Mammary microvascular endothelial cell (primary cell): Measurements from ENCODE around the gene SAPCD1. TPM values are rescaled to one million over a fixed set of nuclear protein-coding genes. Genes with fewer than 3 reads are reported as not detected.

Source experiments
- total RNA-seq: library from RNA; depleted of rRNA; stranded (reverse); fragments of >200 nt; gene quantifications from 2 replicates; pipeline ENCODE4 v1.2.3, GENCODE V29; 2015

SAPCD1 gene
- 0.67 and 1.7 TPM in 2 replicates for total RNA-seq

DNA sequence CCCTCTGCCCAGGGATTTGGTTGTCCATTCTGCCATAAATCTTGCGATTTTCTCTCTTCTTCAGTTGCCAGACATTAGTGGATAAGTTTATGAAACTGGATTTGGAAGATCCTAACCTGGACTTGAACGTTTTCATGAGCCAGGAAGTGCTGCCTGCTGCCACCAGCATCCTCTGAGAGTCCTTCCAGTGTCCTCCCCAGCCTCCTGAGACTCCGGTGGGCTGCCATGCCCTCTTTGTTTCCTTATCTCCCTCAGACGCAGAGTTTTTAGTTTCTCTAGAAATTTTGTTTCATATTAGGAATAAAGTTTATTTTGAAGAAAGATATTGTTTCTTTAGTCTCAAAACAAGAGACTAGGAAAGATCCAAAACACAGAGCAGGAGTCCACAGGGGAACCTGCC is at the start of gene SAPCD1:
TSS of gene SAPCD1 (plus strand) at position 301 of the 400 bp plus-strand sequence. CDS start 399 bp downstream, outside the sequence.

DNA sequence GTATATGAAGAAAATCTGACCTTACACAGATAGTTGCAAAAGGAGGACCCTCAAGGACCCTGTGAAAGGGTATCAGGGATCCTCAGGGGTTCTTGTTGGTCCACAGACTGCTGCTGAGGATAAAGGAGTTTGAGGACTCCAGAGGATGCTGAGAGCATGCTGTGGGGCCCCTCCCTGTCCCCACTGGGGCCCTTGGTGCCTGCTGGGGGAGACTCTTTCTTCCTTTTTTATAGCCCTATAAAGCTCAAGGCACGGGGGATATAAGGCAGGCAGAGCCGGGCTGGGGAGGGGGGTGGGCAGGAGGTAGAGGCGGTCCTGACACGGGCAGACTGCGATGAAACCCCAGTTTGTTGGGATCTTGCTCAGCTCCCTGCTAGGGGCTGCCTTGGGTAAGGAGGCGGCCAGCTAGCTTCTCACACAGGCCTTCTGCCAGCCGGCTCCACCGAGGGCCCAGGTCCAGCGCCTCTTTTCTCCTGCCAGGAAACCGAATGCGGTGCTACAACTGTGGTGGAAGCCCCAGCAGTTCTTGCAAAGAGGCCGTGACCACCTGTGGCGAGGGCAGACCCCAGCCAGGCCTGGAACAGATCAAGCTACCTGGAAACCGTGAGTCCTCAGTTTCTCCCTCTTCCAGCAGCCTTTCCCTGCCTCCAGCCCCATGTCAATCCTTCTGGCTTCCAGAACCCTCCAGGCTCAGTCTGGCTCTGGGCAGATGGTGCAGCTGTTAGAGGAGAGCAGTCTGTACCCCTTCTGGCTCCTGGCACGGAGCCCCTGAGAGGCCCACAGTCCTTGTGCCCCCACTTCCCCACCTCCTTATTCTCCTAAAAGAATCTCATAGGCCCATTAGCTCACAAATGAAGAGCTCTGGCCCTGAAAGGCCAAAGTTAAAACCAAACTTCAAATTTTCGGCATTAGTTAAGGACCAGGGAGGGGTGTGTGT is 47.2 kb upstream of the SAPCD1 start, which contains the start of gene LY6G6D:
TSS of gene LY6G6D (plus strand) at position 327 of the 937 bp plus-strand sequence. CDS start at position 335, 8 bp downstream.

DNA sequence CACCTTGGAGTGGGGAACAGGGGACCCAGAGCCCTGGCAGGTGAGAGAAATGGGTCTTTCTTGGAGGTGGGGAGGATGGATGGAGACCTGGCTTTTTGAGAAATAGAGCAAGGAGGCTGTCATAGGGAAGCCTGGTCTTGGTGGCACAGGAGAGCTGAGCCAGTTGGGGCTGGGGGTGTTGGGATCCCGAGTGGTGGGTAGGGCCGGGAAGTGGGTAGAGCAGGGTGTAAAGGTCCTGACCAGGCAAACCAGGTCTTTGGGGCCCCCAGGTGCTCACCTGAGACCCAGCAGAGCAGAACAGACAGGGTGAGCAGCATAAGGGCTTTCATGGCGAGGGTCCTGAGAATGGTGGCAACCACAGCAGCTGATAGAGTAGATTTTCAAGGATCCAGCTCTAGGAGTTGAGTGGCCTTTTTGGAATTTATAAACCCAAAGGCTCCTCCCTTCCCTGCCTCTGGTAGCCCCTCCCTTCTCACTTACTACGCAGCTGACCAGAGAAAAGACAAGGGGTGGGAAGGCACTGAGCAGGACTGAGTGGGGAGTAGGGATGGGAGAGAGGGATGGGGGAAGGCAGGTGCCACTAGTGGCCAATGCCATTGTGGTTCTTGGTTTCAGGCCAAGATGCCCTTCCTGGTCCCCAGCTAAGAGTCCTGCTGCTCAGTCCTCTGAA is 41.0 kb upstream of the SAPCD1 start, which contains the start of gene LY6G6C:
TSS of gene LY6G6C (minus strand) at position 396 of the 670 bp plus-strand sequence. CDS start at position 329, 67 bp downstream.

DNA sequence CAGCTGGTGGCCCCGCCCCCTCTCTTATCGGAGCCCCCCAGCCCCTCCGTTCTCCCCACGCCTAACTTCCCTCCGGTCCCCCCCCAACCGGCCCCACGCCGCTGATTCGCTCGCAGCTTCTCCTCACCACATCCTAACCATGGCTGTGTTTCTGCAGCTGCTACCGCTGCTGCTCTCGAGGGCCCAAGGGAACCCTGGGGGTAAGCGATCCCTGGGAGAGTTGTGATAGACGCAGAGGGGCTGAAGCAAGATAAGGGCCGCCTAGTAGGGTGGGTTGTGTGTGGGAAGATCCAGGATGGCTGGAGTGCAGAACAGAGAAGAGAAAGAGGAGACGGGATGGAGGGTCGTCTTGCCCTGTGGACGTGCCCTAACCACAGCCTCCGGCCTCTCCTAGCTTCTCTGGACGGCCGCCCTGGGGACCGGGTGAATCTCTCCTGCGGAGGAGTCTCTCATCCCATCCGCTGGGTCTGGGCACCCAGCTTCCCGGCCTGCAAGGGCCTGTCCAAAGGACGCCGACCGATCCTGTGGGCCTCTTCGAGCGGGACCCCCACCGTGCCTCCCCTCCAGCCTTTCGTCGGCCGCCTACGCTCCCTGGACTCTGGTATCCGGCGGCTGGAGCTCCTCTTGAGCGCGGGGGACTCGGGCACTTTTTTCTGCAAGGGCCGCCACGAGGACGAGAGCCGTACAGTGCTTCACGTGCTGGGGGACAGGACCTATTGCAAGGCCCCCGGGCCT is 39.0 kb upstream of the SAPCD1 start, which contains the start of gene MPIG6B:
TSS of gene MPIG6B (plus strand) at position 129 of the 735 bp plus-strand sequence. CDS start at position 140, 11 bp downstream.

DNA sequence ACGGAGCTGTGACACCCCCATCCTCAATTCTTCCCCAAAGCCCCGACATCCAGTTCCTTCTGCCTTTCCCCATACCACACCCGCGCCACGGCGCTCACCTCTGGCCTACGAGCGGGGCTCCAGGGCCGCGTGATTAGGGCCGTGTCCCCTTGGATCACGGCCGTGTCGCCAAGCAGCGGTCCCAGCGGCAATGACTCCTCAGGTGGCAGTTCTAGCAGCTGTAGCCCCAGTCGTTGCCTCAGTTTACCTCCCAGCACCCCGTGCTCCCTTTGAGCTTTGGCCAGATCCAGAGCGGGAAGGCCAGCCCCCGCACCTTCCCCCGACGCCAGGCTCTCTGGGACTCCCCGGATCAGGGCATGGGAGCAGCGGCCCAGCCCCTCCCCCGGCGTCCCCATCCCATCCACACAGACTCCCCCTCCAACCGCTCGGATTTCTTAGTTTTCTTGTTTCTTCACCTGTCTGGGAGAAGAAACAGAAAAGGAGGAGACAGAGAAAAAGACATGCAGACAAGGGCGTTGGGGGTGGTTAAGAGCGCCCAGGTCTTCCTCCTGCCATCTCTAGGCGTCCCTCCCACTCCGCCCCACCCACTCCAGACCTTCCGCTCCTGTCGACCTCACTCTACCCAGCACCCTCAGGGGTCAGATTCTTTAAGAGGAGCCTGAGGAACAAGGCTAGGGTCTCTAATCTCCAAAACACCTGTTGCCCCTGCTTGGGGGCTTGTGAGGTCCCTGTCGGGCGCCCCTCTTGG is 33.5 kb upstream of the SAPCD1 start, which contains the start of gene DDAH2:
TSS of gene DDAH2 (minus strand) at position 533 of the 748 bp plus-strand sequence. CDS start at position 395, 138 bp downstream.

DNA sequence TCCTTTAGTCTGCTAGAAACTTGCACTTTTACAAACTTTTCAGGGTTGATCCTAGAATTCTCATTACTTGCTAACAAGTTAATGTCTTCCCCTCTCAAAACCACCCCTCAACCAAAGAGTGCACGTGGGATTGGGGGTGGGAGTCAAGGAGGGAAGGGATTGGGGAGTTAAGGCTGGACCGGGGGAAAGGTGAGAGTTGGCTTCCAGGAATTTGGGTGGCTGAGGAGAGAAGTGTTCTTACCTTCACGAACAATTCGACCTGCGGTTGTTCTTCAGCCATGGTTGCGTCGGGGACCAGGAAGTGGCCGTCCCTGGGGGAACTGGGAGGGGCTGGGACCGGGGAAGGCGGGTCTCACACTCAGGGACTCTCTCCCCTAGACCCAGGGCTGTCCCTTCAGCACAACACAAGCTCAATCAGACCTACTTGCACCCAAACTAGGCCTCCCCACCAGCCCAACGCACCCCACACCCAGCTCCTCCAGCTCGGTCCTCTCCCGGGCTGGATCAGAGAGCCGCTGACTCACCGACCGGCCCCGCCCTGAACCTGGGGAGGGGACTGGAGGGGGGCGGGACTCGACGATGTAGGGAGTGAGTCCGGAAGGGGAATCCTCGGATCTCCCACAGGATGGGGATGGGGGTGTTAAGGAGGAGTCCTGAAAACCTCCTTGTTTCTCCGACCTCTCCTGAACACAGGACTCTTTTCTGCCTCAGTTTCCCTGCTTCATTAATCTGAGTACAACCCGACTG is 26.3 kb upstream of the SAPCD1 start, which contains the start of gene CLIC1:
TSS of gene CLIC1 (minus strand) at position 510 of the 747 bp plus-strand sequence. CDS start at position 280, 230 bp downstream.

DNA sequence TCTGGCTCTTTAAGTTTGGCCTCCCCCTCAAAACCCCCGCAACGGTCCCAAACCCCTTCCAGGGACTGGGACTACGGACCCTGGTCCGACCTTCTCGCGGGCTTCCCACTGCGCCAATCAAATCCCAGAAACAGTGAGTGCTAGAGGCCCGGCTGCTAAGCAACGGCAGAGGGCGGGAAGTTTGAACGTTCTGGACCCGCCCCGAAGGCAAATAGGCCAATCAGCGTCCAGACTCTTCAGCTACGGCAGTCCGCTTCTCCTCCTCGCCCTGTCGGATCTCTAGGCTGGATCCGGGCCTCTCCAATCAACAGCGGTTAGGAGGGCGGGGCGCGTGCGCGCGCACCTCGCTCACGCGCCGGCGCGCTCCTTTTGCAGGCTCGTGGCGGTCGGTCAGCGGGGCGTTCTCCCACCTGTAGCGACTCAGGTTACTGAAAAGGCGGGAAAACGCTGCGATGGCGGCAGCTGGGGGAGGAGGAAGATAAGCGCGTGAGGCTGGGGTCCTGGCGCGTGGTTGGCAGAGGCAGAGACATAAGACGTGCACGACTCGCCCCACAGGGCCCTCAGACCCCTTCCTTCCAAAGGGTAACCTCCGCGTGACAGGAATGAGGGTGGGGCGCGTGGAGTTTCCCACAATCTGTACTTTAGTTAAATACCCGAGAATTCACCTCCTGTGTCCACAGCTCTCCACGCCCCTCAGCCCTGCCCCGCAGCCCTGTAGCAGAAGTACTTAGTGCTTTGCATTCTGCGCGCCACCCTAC is 22.6 kb upstream of the SAPCD1 start, which contains the start of gene MSH5:
TSS of gene MSH5 (plus strand) at position 367 of the 758 bp plus-strand sequence. CDS start 462 bp downstream, outside the sequence.

DNA sequence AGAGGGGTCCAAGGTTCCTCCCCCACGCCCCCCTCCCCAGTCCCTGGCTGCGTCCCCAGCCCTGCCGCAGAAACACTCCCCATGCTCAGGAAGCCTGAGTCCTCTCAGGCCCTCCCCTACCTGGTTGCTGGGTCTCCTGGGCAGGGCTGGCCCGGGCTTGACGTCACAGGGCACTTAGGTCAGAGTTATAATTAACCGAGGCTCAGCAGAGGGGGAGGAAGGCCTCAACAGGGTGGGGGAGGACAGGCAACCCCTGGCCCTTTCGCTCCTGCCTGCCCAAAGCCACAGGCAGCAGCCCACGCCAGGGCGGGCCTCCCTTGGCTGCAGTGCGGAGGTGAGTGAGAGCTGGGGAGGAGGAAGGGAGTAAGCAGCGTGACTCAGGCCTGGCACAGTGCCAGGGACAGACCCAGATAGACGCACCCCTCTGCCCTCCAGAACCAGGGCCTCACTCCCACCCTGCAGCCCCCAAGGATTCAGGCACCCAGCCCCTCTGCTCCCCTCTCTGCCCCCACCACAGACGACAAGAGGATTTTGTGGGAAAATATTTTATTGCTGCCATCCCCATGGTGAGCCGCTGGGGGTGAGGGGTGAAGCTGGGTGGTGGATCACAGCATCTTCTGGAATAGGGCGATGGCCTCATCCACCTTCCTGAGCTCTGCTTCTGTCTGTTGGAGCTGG is 14.7 kb downstream of the SAPCD1 start, which contains the start of gene VWA7:
TSS of gene VWA7 (minus strand) at position 340 of the 678 bp plus-strand sequence. CDS start 549 bp downstream, outside the sequence.

DNA sequence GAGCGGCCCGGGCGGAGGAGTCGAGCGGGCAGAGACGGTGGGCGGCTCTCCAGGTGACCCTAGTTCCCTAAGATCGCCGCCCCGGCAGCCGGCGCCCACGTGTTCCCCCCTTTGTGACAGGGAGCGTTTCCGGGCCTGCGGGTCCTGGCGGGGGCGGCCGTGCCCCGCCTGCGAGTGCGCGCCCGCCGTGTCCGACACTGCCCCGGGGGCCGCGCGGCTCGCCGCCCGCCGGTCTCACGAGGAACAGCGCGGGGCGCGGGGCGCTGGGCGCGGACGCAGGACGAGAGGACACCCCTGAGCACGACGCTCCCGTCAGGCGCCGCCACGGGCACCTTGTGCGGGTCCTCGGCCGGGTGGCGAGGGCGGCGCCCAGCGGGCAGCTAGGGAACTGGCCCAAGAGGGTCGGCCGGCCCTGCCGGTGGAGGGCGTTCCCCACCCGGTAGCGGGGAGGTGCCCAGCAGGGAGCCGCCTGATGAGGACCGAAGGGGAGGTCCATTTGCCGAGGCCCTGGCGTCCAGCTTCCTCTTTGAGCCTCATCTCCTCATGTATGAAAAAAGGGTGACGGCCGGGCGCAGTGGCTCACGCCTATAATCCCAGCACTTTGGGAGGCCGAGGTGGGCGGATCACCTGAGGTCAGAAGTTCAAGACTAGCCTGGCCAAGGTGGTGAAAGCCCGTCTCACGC is 33.3 kb downstream of the SAPCD1 start, which contains the start of gene VARS1:
TSS of gene VARS1 (minus strand) at position 137 of the 683 bp plus-strand sequence. CDS start 535 bp downstream, outside the sequence.

DNA sequence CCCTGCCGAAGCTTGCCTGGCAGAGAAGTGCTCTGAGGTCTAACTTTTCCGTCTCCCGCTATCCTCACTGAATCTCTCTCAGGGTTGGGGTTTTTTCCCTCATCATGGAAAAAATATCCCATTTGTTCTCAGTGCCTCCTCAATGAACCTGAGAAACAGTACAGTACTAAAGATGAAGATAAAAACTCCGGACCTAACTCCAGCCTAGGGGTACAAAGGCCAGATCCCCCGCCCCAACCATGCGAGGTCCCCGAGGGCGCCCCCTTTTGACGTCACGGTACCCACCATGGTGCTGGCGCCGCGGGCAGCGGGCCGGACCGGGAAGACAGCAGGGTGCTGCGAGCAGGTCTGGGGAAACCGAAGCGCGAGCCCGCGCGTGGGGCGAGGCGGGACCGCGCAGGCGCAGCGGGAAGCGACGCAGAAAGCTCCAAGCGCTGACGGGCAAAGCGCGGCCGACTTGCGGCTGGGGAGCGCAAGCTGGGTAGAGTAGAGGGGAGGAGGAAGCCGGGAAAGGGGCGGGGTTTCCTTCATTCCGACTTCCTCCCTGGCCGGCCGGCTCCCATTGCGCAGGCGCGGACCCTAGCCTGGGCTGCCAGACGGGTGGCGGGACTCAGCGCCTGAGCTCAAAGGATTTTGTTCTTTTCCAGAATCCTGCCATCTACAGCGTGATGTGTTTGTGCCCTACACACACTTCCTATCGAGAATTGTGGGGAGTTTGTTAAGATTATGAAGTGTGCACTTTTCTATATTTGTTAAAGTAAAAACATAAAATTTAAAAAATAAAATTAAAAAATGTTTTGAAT is 44.2 kb downstream of the SAPCD1 start, which contains the start of gene LSM2:
TSS of gene LSM2 (minus strand) at position 497 of the 803 bp plus-strand sequence. CDS start at position 288, 209 bp downstream.

Other genes starting within 250 kb of the SAPCD1 start
- not detected in 2 replicates for gene MCCD1, start 233.7 kb upstream of the SAPCD1 start, total RNA-seq
- 338 and 363 TPM in 2 replicates for gene DDX39B, start 220.7 kb upstream of the SAPCD1 start, total RNA-seq
- gene ATP6V1G2, start 216.0 kb upstream of the SAPCD1 start, total RNA-seq = 0.07 and 0.39 TPM in 2 replicates
- 12.9 and 16.2 TPM in 2 replicates for gene NFKBIL1, start 215.0 kb upstream of the SAPCD1 start, total RNA-seq
- gene LTA, start 190.4 kb upstream of the SAPCD1 start, total RNA-seq = 0.13 TPM in 1 of 2 replicates, not detected in the other
- gene TNF, start 187.1 kb upstream of the SAPCD1 start, total RNA-seq = 0.20 TPM in 1 of 2 replicates, not detected in the other
- gene LTB, start 180.2 kb upstream of the SAPCD1 start, total RNA-seq = 2.2 and 7.0 TPM in 2 replicates
- gene LST1, start 176.4 kb upstream of the SAPCD1 start, total RNA-seq = 0.20 and 0.98 TPM in 2 replicates
- gene NCR3, start 169.7 kb upstream of the SAPCD1 start, total RNA-seq = not detected in 2 replicates
- not detected in 2 replicates for gene AIF1, start 147.4 kb upstream of the SAPCD1 start, total RNA-seq
- gene PRRC2A, start 141.9 kb upstream of the SAPCD1 start, total RNA-seq = 90.2 and 95.7 TPM in 2 replicates
- 273 and 296 TPM in 2 replicates for gene BAG6, start 110.0 kb upstream of the SAPCD1 start, total RNA-seq
- 1.2 and 1.4 TPM in 2 replicates for gene APOM, start 106.8 kb upstream of the SAPCD1 start, total RNA-seq
- gene C6orf47, start 101.9 kb upstream of the SAPCD1 start, total RNA-seq = 14.2 and 15.2 TPM in 2 replicates
- 11.7 and 17.9 TPM in 2 replicates for gene GPANK1, start 97.7 kb upstream of the SAPCD1 start, total RNA-seq
- 279 and 308 TPM in 2 replicates for gene CSNK2B, start 96.6 kb upstream of the SAPCD1 start, total RNA-seq
- 0.93 and 3.1 TPM in 2 replicates for gene LY6G5B, start 92.7 kb upstream of the SAPCD1 start, total RNA-seq
- 2.5 and 3.3 TPM in 2 replicates for gene LY6G5C, start 81.6 kb upstream of the SAPCD1 start, total RNA-seq
- 36.2 and 38.2 TPM in 2 replicates for gene ABHD16A, start 59.3 kb upstream of the SAPCD1 start, total RNA-seq
- not detected in 2 replicates for gene LY6G6F, start 55.8 kb upstream of the SAPCD1 start, total RNA-seq
- gene LY6G6D, start 47.3 kb upstream of the SAPCD1 start, total RNA-seq = not detected in 2 replicates
- gene LY6G6C, start 40.9 kb upstream of the SAPCD1 start, total RNA-seq = not detected in 2 replicates
- gene MPIG6B, start 39.3 kb upstream of the SAPCD1 start, total RNA-seq = not detected in 2 replicates
- gene DDAH2, start 33.4 kb upstream of the SAPCD1 start, total RNA-seq = 90.3 and 106 TPM in 2 replicates
- 1,055 and 1,092 TPM in 2 replicates for gene CLIC1, start 26.1 kb upstream of the SAPCD1 start, total RNA-seq
- 8.3 and 14.5 TPM in 2 replicates for gene MSH5, start 22.7 kb upstream of the SAPCD1 start, total RNA-seq
- 0.49 and 1.6 TPM in 2 replicates for gene VWA7, start 14.7 kb downstream of the SAPCD1 start, total RNA-seq
- gene VARS1, start 33.1 kb downstream of the SAPCD1 start, total RNA-seq = 102 and 107 TPM in 2 replicates
- gene LSM2, start 44.3 kb downstream of the SAPCD1 start, total RNA-seq = 117 and 140 TPM in 2 replicates
- gene HSPA1L, start 52.6 kb downstream of the SAPCD1 start, total RNA-seq = 0.33 and 0.39 TPM in 2 replicates
- gene HSPA1A, start 52.9 kb downstream of the SAPCD1 start, total RNA-seq = 158 and 167 TPM in 2 replicates
- gene HSPA1B, start 65.1 kb downstream of the SAPCD1 start, total RNA-seq = 110 and 126 TPM in 2 replicates
- 96.4 and 102 TPM in 2 replicates for gene NEU1, start 100.2 kb downstream of the SAPCD1 start, total RNA-seq
- gene SLC44A4, start 116.3 kb downstream of the SAPCD1 start, total RNA-seq = 0.30 and 0.33 TPM in 2 replicates
- 35.4 and 39.2 TPM in 2 replicates for gene EHMT2, start 135.0 kb downstream of the SAPCD1 start, total RNA-seq
- 0.53 and 0.54 TPM in 2 replicates for gene ZBTB12, start 139.4 kb downstream of the SAPCD1 start, total RNA-seq
- gene C2, start 165.1 kb downstream of the SAPCD1 start, total RNA-seq = not detected in 2 replicates
- gene CFB, start 183.4 kb downstream of the SAPCD1 start, total RNA-seq = 3.9 and 7.0 TPM in 2 replicates
- gene NELFE, start 196.3 kb downstream of the SAPCD1 start, total RNA-seq = 99.5 and 101 TPM in 2 replicates
- gene SKIC2, start 196.5 kb downstream of the SAPCD1 start, total RNA-seq = 38.9 and 44.7 TPM in 2 replicates
- gene DXO, start 209.5 kb downstream of the SAPCD1 start, total RNA-seq = 18.7 and 22.7 TPM in 2 replicates
- 0.53 and 1.3 TPM in 2 replicates for gene C4A, start 219.4 kb downstream of the SAPCD1 start, total RNA-seq